Stimulated activated CD4-positive, alpha-beta T cell treated with anti-CD3 and anti-CD28 coated beads, Interleukin-1b, Interleukin-23, amount 100 ng/mL, for 4 hours (primary cell): ENCODE data around the gene MYBL2.
A peak's percentile ranks its signal among the peaks of the same experiment; 100 is the strongest.
"Not testable (repeated sequence)": the region's sequence is repeated elsewhere in the genome, so short reads cannot be mapped to it uniquely, and the experiment has no call there.

Experiments used
- DNase-seq, 2 donors: peaks; one replicate each; pipeline ENCODE4 v3.0.0-alpha.2; 2020; ENCODE audit warnings: low read depth in 2 of 2

MYBL2 gene

DNA sequence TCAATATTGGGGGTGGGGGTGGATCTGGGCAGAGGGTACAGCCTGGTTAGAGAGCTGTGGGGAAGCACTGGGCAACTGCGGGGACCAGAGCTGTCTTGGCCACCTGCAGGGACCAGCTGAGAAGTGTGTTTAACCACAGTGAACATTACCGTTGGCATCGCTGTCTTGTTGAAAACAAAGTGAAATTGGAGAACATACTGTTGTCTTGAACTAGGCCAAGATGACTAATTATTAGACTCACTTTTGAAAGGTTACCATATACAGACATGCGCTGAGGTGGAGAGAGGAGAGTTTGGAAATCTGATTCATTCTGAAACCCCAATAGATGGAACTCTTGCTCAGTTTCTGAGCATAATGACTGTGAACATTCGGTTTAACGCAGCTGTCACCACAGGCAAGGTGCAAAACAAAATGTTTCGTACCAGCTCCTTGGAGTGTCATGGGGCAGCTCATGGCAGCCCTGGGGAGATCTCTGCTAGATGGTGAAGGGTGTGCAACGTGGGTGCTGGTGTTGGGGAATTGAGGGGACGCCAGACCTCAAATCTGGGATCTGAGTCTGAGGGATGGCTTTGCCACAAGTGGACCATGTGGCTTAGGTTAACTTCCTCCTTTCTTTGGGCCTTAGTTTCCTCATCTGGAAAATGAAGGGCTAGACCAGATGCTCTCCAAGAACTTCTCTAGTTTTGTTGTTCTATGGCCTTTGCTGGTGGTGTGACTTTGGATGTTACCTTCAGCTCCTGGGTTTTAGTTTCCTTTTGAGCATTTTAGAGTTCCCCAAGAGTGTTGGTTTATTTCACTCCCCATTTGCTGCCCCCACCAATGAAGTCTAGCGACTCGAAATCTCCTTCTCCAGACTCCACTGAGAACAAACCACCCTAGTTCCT is 84.5 kb downstream of the MYBL2 start:
- DNase-seq = peak in 1 of 2 donors; percentile 26

DNA sequence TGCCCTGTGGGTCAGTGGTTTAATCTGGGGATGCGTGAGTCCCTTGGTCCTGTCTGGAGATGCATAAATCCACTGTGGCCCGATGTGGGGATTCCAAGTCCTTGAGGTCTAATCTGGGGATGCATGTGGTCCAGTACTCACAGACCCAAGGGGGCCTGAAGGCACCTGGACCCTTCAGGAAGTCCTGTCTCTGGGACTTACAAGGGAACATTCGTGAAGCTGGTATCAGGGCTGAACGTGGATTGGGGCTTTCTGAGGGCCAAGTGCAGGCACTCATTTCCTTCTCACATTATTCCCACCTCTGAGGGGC is 85.1 kb downstream of the MYBL2 start:
- DNase-seq = no peak

DNA sequence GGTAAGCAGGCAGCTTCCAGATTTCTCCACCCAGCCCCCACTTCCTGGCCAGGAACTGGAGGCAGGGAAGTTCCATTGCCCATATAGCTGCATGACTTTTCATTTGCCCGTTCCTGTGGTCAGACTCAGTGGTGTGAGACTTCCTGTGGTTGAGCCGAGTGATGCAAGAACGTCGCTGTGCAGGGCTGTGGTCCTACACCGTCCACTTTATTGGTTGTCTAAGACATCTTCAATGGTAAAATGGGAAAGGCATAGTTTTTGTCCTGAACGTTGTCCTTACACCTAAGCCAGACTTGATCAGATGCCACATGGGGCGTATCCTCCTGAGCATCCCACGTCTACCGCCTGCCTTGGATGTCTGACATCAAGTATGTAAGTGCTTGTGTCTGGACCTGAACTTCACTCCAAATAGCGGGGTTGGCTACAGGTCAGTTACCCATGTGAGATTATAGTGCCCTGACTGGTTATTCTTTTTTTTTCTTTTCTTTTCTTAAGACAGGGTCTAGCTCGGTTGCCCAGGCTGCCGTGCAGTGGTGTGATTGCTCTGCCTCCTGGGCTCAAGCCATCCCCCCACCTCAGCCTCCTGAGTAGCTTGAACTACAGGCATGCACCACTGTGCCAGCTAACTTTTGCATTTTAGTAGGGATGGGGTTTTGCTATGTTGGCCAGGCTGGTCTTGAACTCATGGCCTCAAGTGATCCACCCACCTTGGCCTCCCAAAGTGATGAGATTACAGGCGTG is 85.8 kb downstream of the MYBL2 start:
- no peak for DNase-seq

DNA sequence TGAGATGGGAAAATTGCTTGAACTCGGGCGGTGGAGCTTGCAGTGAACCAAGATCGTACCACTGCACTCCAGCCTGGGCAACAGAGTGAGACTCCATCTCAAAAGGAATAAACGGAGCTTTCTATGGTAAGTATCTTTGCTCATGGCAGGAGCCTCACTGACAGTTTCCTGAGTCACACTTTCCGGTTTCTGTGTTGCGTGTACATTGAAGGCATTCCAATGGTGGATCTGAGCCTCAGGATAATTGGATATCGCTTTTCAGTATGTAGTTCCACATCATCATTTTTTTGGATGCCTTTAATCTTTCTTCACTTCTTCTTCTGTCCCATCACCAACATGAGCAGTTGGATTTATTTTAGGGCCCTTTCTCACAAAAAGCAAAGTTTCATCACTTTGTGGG is 88.5 kb downstream of the MYBL2 start:
- DNase-seq = no peak

DNA sequence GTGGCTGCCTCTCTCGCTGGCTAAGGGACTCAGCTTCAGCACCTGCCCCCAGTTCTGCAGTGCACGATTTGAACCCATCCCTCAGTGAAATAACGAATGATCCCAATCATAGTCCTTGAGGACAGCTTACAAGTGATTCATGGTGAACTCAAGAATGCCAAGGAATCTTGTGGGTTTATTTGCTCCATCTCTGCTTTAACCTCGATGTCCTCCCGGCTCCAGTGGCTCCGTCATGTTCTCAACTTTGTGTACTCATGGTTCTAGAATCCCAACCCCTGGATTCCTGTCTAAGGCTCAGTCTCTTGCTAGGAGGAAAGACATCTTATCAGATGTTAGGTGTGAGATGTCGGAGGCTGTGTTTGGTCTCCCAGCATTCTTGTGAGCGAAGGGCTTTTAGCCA is 88.9 kb downstream of the MYBL2 start:
- DNase-seq = no peak

DNA sequence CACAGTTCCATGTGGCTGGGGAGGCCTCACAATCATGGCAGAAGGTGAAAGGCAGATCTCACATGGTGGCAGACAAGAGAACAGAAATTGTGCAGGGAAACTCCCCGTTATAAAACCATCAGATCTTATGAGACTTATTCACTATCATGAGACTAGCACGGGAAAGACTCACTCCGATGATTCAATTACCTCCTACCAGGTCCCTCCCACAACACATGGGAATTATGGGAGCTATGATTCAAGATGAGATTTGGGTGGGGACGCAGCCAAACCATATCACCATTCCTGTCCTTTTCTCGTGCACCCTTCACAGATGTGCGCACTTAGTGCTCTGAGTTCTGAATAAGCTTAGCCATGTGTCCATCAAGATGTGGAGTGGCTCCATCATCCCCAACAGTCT is 91.0 kb downstream of the MYBL2 start:
- DNase-seq = not testable (repeated sequence)

DNA sequence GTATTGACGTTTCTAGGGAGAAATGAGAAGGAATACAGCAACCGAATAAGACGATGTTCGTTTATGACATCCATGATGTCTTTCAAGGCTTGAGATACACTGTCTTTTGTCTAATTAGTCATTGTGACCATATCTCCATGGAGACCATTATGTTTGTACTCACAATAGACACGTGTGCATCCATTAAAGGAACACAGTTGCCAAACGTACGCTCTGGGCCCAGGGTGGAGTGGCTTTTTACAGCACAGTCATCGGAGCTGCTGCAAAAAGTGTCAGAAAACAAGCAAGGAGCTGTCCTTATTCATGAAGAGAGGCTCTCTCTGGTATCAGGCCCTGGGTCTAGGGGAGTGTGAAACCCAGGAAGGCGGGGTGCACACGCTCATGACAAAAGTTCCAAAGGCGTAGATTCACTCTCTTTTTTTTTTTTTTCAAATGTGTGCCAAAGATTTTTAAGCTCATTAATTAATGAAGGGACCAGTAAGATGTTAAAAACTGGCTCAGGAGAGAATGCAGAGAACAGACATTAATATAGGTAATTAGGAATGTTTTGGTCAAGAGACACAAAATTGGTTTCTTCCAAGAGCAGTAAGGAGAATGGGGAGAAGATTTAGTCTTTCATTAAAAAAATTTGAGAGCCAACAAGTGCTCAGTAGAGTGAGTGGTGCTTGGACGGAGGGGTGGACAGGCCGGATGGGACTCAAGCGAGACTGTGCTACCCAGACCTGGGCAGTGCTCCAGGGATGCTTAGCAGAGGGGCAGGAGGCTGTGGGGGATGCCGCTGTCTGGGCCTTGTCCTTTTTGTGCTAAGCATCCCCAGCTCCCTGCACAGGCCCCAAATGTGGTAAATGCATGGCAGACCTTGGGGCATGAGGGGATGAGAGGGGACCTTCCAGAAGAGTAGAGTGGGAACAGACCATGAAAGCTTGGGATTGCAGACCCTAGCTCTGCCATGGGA is 94.7 kb downstream of the MYBL2 start:
- DNase-seq = no peak

DNA sequence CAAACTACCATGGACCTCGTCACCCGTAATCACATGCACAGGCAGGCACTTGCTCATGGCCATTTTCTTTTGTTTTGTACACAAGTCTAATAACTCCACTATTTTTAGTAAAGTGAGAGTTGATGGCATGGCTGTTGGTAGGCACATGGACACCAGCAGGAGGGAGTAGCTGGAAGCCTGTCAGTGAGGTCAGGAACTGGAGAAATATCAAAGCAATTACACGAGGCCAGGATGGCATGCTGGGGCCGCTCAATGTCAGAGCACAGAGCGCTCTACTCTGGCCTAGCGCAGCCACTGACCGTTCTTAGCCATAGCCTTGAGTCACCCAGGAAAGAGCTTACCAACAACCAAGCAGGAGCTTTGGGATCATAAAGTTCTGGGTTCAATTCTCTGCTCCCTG is 96.0 kb downstream of the MYBL2 start:
- DNase-seq = no peak

DNA sequence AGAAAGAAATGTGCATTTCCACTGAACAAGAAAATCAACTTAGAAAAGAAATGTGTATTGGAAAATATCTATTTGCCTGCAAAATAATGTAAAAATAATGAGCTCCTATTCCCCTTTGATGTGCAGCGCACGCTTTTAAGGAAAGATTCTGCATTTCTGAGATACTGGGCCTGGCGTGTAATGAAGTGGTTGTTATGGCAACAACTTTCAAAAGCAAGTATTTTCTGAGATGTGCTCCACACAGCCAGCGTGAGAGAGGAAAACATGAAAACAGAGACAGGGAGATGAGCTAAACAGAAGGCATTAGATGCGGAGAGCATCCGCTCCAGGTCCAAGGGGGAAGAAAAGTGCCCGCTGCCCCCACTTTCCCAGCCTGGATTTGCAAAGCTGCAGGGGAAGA is 99.0 kb downstream of the MYBL2 start:
- DNase-seq = no peak
